HG03045 (cell line): ENCODE results near the gene ACTN4.

ENCODE experiments used
- ATAC-seq: cut with Tn5 transposase; IDR thresholded peaks from one replicate; pipeline ENCODE4 v1.9.1; 2021; ENCODE audit warnings: mild to moderate bottlenecking, moderate library complexity; ENCODE audit not compliant: unreplicated experiment

Gene ACTN4

DNA sequence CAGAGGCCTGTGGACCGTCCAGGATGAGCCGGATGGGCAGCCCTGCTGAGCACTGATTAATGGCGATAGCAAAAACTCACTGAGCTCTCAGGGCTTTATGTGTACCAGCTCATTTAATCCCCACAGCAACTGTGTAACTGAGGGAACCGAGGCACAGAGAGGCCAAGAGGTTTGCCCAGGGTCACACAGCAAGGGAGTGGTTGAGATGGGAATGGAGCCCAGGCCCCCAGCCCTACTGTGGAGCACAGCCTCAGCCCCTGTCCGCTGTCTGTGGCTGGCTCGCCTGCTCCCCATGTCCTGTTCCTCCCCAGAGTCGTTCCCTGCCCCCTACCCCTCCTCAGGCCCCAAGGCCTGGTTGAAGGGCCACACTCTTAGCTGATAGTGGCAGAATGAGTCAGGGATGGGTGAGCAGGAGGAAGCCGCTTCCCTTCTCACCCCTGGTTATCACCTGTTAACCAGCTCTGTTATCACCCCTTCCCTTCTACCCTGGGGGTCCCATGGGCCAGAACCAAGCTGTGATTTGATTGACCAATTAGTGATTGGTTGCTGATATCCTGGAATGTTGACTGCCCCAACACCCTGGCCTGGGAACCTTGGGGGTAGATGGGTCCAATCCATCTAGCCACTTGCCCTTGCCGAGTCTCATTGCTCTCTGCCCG lies 75.6 kb downstream of the ACTN4 start:
- no peak for ATAC-seq

DNA sequence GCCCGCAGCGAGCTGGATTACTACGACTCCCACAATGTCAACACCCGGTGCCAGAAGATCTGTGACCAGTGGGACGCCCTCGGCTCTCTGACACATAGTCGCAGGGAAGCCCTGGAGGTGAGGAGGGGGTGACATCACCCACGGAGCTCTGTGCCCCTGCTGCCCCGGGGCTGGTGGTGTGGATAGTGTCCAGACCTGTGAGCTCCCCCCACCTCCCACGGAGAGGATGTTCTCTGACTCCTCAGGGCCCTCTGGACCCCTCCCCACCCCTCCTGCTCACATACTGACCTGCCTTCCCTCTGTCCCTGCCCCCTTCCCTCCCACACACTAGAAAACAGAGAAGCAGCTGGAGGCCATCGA lies 76.1 kb downstream of the ACTN4 start:
- ATAC-seq = no peak

DNA sequence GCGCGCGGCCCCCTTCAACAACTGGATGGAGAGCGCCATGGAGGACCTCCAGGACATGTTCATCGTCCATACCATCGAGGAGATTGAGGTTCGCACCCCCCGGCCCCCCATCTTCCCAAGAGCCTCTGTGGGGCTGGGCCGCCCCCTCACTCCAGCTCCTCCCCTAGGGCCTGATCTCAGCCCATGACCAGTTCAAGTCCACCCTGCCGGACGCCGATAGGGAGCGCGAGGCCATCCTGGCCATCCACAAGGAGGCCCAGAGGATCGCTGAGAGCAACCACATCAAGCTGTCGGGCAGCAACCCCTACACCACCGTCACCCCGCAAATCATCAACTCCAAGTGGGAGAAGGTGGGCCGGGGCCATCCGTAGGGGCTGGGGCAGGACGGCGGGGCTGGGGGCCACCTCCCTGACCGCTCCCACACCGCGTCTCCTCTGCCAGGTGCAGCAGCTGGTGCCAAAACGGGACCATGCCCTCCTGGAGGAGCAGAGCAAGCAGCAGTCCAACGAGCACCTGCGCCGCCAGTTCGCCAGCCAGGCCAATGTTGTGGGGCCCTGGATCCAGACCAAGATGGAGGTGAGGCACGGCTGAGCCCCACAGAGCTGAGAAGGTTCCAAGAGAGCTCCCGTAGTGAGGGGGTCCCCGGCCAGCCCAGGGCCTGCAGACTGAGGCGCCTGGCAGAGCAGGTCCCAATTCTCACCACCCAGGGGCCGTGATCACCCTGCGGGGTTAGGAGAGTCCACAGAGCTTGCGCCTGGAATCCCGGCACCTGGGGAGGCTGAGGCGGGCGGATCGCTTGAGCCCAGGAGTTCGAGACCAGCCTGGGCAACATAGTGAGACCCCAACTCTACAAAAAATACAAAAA lies 76.8 kb downstream of the ACTN4 start:
- no peak for ATAC-seq

DNA sequence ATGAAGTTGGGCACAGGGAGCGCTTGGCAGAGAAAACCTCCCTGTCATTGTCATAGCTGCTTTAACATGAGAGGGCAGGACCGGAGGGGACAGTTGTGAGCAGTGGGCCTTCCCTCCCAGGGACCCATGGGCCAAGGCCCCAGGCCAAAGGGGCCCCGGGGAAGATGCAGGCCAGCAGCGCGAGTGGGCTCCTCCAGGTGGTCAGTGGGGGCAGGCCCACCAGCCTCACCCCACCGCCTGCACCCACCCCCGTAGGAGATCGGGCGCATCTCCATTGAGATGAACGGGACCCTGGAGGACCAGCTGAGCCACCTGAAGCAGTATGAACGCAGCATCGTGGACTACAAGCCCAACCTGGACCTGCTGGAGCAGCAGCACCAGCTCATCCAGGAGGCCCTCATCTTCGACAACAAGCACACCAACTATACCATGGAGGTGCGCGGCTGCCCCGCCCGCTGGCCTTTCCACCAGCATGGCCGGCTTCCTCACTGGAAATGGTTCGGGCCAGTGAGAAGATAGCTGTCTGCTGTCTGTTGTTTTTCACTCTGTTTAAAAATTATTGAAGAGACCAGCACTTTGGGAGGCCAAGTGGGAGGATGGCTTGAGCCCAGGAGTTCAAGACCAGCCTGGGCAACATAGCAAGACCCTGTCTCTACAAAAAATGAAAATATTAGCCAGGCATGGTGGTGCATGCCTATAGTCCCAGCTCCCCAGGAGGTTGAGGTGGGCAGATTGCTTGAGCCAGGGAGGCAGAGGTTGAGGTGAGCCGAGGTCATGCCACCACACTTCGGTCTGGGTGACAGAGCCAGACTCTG lies 78.2 kb downstream of the ACTN4 start:
- ATAC-seq = no peak

DNA sequence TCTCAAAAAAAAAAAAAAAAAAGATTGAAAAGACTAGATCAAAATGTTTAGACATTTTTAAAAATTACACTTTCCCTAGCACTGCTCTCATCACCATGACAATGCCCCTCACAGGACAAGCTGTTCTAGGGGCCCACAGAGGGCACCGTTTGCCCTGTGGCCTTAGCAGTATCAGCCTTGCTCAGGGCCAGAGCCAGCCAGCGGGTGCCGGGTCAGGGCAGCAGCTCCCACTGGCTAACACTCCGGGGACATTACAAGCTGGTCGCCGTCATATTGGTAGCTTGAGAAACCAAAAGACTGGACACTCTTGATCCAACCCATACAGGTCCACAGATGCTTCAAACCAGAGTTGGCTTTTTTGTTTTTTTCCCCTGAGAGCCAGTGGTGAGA lies 78.8 kb downstream of the ACTN4 start:
- no peak for ATAC-seq

DNA sequence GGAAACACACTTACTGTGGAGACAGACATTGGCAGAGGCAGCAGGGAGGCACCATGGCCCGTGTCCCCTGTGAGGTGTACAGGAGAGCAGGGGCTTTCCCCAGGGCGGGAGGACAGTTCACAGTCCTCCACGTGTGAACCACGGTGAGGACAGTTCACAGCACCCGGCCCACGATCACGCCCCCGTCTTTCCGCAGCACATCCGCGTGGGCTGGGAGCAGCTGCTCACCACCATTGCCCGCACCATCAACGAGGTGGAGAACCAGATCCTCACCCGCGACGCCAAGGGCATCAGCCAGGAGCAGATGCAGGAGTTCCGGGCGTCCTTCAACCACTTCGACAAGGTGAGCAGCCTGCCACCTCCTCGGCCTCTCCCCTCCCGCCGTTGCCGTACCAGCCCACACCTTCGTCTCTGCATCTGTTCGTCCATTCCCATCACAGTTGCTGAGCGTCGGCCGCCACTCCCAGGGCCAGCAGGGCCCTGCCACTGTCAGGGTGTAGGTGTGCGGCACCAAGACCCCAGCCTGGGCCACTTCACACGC lies 79.4 kb downstream of the ACTN4 start:
- no peak for ATAC-seq

DNA sequence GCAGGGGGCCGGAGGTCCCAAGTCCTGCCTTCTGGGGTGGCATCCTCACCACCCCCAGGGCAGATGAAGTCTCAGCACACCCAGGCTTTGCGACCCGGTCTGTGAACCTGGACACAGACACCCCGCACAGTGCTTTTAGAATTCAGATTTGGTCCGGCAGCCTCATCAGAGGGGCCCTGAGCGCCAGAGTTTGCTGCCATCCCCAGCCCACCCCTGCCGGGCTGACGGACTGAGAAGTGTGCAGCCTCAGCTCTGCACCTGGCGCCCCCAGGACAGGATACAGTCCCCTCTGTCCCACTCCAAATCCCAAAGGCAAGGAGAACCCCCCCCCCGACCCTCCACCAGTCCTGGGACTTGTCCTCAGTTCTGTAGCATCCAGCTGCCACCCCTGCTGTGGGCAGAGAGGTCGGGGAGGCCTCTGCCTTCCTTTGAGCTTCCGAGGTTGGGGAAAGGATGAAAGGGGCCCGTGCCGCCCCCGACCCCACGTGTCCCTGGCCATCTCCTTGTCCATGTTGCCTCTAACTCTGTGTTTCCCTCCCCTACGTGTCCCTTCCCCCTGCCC lies 79.9 kb downstream of the ACTN4 start:
- ATAC-seq = no peak

DNA sequence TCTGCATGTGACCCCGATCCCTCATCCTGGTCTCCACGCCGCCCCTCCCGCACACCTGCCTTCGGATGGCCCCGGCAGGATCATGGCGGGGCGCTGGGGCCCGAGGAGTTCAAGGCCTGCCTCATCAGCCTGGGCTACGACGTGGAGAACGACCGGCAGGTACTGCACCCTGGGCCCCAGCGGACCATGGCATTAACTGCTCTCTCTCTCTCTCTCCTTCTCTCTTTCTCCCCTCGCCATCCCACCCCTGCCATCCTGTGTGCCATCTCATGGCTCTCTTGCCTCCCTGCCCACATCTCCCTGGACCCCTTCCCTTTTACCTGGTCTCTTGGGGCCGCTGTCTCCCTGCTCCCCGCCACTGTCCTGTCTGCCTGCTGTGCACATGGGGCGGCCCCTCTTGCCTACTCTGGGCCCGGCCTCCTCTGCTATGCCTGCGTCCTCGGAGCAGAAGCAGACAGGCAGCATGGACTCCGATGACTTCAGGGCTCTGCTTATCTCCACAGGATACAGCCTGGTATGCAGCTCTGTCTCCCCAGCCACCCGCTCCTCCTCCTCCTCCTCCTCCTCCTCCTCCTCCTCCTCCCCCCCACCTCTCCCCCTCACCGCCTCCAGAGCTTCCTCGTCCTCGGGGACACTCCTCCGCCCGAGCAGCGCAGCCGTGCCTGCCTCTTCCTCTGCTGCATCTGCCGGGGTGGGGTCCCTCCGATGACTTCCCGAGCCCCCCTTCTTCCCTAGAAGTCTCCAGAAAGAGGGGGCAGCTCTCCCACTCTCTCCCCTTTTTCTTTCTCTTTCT lies 80.6 kb downstream of the ACTN4 start:
- no peak for ATAC-seq

DNA sequence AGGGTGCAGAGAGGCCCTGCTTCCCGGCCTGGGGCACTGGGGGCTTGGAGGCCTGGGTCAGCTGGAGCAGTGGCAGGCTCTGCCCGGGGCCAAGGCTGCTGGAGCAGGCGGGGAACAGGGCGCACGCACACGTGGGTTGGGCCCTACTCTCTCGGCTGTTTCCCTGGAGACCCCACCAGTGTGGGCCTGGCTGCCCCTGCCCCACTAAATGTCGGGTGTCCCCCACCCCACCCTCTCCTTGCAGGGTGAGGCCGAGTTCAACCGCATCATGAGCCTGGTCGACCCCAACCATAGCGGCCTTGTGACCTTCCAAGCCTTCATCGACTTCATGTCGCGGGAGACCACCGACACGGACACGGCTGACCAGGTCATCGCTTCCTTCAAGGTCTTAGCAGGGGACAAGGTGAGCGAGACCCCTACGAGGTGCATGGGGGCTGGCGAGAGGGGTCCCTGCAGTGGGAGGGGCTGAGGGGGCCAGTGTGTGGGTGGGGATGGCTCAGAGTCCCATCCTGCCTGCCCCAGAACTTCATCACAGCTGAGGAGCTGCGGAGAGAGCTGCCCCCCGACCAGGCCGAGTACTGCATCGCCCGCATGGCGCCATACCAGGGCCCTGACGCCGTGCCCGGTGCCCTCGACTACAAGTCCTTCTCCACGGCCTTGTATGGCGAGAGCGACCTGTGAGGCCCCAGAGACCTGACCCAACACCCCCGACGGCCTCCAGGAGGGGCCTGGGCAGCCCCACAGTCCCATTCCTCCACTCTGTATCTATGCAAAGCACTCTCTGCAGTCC lies 81.5 kb downstream of the ACTN4 start:
- ATAC-seq = no peak

DNA sequence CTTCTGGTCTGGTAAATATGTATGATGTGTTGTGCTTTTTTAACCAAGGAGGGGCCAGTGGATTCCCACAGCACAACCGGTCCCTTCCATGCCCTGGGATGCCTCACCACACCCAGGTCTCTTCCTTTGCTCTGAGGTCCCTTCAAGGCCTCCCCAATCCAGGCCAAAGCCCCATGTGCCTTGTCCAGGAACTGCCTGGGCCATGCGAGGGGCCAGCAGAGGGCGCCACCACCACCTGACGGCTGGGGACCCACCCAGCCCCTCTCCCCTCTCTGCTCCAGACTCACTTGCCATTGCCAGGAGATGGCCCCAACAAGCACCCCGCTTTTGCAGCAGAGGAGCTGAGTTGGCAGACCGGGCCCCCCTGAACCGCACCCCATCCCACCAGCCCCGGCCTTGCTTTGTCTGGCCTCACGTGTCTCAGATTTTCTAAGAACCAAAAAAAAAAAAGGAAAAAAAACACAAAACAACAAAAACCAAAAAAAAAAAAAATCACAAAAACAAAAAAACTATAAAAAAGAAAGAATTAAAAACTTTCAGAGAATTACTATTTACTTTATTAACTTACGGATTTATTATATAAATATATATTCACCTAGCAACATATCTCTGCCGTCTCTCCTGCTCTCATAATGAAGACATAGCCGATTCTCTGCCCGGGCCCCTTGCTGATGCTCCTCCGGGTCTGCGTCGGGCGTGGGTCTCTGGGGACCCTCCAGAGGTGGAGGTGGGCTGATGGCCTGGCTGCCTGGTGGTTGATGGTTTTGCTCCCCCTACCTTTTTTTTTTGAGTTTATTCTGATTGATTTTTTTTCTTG lies 82.4 kb downstream of the ACTN4 start:
- ATAC-seq = no peak

DNA sequence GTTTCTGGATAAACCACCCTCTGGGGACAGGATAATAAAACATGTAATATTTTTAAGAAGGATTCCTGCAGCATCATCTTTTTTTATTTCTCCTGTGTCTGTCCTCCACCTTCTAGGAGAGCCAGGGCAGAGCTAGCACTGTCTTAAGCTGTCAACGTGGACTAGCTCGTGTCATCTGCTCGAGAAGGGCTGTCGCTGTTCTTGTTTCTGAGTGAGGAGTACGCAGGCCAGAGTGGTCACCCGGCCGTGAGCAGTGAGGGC lies 83.0 kb downstream of the ACTN4 start:
- ATAC-seq = no peak

DNA sequence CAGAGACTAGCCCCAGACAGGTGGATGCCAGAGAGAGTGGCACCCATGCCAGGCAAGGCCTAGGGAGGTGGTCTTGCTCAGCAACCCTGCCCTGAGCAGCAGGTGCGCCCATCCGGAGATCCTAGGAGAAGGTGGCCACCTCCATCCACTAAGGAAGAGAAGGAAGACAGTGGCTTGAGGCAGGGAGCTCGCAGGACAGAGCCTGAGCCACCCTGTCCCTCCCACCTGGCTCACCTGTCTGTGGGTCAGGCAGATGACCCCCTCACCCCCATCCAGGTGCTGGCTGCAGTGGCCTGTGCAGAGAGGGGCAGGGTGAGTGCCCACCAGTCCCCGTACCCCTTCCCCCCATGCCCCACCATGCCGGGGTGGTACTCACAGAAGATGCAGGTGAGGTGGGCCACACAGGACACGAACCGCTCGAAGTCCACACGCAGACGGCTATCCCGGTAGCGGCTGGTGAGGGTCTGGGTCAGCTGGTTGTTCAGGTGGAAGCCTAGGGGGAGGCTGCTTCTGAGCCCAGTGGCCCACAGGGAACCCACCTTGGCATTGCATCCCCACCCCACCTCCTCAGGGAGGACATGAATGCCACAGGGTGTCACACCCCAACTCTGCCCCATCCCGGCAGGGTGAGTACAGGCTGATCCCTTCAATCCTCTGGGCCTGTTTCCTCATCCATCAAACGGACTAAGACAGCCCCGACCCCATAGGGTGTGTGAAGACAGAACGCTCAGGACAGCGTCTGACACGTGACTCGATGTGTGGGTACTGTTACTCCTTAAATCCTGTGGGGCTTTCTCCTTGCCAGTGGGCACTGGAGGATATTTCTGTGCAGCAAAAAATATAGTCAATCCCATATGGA lies 83.5 kb downstream of the ACTN4 start:
- ATAC-seq = no peak

DNA sequence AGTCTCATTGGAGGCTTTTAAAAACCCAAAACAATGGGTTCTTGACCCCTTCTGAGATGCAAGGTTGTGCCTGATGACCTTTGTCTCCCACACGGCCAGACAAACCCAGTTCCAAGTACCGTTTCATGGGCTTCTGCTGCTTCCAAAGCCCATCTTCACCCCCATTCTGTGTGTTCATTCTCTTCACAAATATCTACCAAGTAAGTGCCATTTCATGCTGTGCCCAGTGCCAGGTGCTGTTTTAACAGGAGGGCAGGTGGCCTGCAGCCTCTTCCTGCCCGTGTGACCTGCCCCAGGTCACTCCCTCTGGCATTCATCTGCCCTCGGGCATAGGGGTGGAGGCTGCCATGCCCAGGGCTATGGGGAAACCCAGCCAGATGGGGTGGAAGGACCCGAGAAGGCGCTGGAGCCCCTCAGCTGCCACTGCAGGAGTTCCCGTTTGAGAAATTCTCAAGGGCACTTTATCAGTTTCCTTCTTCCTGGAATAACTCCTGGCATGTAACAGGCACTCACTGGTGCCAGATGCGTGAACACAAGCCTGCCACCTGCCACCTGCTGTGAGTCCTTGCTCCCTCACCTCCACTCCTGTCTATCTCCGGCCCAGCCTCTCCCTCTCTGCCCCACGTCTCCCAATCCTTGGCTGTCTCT lies 84.3 kb downstream of the ACTN4 start:
- ATAC-seq = no peak

DNA sequence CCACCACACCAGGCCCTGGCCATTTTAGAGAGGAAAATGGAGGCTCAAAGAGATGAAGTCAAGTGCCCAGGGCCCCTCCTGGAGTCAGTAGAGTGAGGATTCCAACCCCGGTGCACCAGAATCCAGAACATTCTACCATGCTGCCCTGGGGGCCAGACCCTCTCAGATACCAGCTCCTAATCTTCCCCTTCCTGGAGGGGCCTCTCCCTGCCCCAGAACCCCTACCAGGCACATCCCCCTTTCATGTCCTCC lies 85.7 kb downstream of the ACTN4 start:
- ATAC-seq = no peak

DNA sequence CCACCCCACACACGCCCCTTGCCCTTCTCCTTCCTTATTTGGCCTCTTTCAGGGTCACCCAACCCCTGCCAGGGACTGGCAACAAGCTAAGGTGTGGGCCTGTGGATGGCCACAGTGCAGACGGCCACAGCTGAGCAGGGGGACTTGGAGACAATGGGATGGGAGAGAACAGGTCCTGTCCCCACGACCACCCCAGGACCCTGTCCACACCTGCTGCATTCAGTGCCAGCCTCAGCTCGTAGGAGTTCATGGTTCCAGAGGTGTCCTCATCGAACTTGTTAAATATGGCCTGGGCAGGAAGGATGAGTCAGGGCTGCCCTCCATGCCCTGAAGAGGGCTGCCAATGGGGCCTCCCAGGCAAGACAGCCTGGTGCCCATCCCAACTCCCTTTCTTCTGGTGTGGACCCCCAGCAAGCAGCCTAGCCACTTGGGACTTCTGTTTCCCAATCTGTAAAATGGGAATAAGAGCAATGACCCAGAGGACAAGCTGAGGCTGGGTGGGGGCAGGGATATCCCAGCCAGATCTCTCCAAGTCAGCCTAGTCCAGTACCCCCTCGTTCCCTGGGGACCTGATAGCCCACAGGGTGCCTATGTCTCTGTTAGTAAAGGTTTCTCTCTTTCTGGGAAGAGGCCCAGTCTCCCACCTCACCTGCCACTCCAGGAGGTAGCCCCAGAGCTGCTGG lies 86.2 kb downstream of the ACTN4 start:
- ATAC-seq = no peak

DNA sequence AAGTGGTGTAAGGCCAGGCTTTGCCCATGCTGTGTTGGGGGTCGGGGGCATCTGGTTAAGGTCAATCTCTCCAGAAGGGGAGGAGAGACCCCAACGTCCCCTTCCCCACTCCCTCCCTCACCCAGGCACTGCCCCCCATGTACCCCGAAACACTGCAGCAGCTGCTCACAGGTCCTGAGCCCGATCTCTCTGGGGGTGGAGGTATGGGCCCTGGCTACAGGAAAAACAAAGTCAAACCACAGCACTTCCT lies 86.7 kb downstream of the ACTN4 start:
- ATAC-seq = no peak

DNA sequence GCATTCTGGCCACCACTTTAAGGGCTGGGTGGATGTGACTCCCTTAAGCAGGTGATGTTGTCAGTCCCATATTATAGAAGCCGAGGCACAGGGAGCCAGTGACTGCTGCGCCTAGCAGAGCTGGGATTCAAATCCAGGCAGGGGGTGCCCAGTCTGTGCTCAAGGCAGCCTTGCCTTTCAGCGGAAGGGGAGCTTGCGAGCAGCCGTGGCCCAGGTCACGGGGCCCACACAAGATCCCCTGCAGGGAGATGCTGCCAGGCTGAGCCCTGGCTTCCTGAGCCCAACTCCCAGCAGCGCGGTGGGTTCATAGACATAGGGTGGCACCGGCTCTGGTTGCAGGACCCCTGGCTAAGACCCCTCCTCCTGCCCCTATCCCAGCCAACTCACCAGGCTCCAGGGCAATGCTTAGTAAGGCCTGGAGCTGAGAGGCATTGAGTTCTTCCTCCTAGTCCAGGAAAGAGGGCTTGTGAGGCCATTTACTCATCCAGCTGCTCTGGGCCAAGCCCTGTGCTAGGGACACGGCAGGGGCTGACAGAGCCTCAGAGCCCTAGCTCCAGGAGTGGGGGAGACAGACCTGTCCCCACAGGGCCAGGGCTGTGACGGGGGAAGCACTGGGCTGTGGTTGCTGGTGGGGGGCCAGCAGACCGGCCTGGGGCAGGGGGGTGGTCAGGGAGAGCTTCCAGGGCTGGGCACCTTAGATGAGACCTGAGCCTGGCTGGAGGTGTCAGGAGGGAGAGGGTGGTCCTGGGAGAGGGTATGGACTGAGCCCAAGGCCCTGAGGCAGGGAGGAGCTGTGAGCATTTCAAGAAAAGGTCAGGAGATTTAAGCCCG lies 87.2 kb downstream of the ACTN4 start:
- ATAC-seq = no peak
